GM12878 (cell line): Measurements from ENCODE around the gene CD84. TPM values are rescaled to one million over a fixed set of nuclear protein-coding genes. Genes with fewer than 3 reads are reported as not detected.

ENCODE experiments used
- HDGF ChIP-seq: fragments of 450-650 bp; IDR thresholded peaks from 2 replicates; pipeline ENCODE4 v1.6.1; 2016; ENCODE audit warnings: antibody characterized with exemption
- NFYA ChIP-seq: IDR thresholded peaks from 2 replicates; pipeline ENCODE4 v1.6.1; 2011; ENCODE audit warnings: low read depth, mild to moderate bottlenecking, low read length, improper control_type of control experiment, borderline replicate concordance
- NFYB ChIP-seq: IDR thresholded peaks from 2 replicates; pipeline ENCODE4 v1.6.1; 2011; ENCODE audit warnings: low read depth, mild to moderate bottlenecking, low read length, improper control_type of control experiment, moderate library complexity; ENCODE audit not compliant: insufficient read depth
- NRF1 ChIP-seq: conservative IDR thresholded peaks from 2 replicates; pipeline ENCODE4 v1.6.1; 2011; ENCODE audit warnings: mild to moderate bottlenecking, low read depth, low read length, improper control_type of control experiment
- POU2F2 ChIP-seq: IDR thresholded peaks from 3 replicates; pipeline ENCODE4 v1.6.1; 2011; ENCODE audit warnings: low read depth, mild to moderate bottlenecking, low read length, borderline replicate concordance
- SMC3 ChIP-seq: IDR thresholded peaks from 2 replicates; pipeline ENCODE4 v1.6.1; 2011; ENCODE audit warnings: low read length, improper control_type of control experiment, borderline replicate concordance
- TARDBP ChIP-seq: IDR thresholded peaks from 2 replicates; pipeline ENCODE4 v1.6.1; 2016; ENCODE audit warnings: borderline replicate concordance
- ZNF24 ChIP-seq: fragments of 450-650 bp; IDR thresholded peaks from 2 replicates; pipeline ENCODE4 v1.6.1; 2017; ENCODE audit warnings: antibody characterized with exemption, mild to moderate bottlenecking
- ZNF592 ChIP-seq: fragments of 450-650 bp; IDR thresholded peaks from 2 replicates; pipeline ENCODE4 v1.6.1; 2017; ENCODE audit warnings: mild to moderate bottlenecking, moderate library complexity
- ZNF687 ChIP-seq: fragments of 450-650 bp; IDR thresholded peaks from 2 replicates; pipeline ENCODE4 v1.6.1; 2017; ENCODE audit warnings: mild to moderate bottlenecking, moderate library complexity
- polyA plus RNA-seq, 11 experiments: library from polyadenylated mRNA; depleted of rRNA in 4 of 11; unstranded in 6 of 11; stranded (reverse) in 5 of 11; fragments of >200 nt; fragmentation: Nextera tagmentation in 4 of 11; fragmentation: Illumina TruSeq in 1 of 11; extraction: Ambion mirVana in 4 of 11; extraction: Trizol in 1 of 11; gene quantifications; 1 replicate in 1 of 11; 2 replicates in 10 of 11; pipeline versions ENCODE4 v1.2.1 to v1.2.3, GENCODE V29; 2011 to 2016; ENCODE audit warnings: inconsistent platforms in 2 of 11, missing spikeins in 2 of 11, low read depth in 1 of 11
- total RNA-seq, 4 experiments: library from RNA; depleted of rRNA in 3 of 4; stranded (reverse); fragments of >200 nt in 3 of 4; fragmentation: Illumina TruSeq in 1 of 4; extraction: Trizol in 1 of 4; gene quantifications; 2 replicates each; pipeline versions ENCODE4 v1.2.1 to v1.2.3, GENCODE V29; 2013 to 2021

The CD84 gene
- total and polyA plus RNA-seq, 10 of the 15 experiments (the other 5 are each of a cell fraction or from before 2014, with no cell fraction given) = 3.4 to 20.3 (median 11.7) TPM

DNA sequence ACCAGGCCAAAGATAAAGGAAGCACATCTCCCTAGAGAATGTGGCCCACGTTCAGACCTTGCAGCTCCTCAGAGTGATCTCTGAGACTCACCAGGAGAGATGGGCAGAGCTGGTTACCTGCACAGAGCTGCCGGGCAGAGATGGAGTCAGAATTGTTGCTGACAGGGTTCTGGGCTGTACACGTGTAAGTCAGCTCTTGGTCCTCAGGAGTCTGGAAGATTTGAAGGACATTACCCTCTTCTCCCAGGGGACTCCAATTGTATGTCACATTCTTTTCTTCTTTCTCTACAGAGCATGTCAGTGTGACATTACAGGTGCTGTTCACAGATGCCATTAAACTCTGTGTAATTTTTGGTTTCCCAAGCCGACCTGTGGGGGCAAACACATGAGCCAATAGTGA lies 25.5 kb downstream of the CD84 start (continued):
- TF ChIP-seq ZNF592 (peak; percentile 96), NFYA (no peak), POU2F2 (no peak), NFYB (no peak), ZNF687 (peak; percentile 95), NRF1 (no peak), HDGF (no peak), ZNF24 (no peak), SMC3 (no peak), TARDBP (no peak)
